ENCODE measurements around the gene PTPRN2.
"Not testable (repeated sequence)": the region's sequence is repeated elsewhere in the genome, so short reads cannot be mapped to it uniquely, and the experiment has no call there.

Gene PTPRN2

DNA sequence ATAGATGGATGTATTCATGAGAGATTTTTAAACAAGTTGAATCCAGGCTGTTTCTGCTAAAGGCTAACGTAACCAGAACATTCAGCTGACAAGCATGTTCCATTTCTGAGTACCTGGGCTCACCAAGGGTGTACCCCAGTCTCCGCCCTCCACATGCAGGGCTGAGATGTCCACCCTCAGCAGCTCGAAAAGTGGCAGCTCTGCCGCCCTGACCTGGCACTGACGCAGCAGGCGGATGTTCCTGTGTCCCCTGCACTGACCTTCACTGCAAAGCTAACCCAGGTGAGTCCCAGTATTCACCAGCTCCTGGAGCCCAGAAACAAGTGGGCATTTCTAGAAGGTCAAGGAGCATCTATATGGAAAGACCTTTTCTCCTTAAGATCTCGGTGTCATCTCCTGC lies 437.4 kb downstream of the PTPRN2 start:
- no peaks in the 10 kb centered on the region for H3K4me1 ChIP-seq (ENCODE audit: insufficient read depth, low read length)
- H3K36me3 ChIP-seq (ENCODE audit: insufficient read depth, low read length): no peaks in the 10 kb centered on the region; the same call in 1 of the 2 replicates
- H3K9ac ChIP-seq (ENCODE audit: low read depth, low read length): no peak overlapping the region
- peaks cover 9% of the 10 kb centered on the region for H3K9me3 ChIP-seq (ENCODE audit: control insufficient read depth, insufficient read depth, low read length)

DNA sequence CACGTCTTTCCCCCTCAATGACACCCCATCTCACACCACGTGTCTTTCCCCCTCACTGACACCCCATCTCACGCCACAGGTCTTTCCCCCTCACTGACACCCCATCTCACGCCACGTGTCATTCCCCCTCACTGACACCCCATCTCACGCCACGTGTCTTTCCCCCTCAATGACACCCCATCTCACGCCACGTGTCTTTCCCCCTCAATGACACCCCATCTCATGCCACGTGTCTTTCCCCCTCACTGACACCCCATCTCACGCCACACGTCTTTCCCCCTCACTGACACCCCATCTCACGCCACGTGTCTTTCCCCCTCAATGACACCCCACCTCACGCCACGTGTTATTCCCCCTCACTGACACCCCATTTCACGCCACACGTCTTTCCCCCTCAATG lies 440.2 kb downstream of the PTPRN2 start:
- H3K9ac ChIP-seq (ENCODE audit: low read depth, low read length): not testable (repeated sequence)

DNA sequence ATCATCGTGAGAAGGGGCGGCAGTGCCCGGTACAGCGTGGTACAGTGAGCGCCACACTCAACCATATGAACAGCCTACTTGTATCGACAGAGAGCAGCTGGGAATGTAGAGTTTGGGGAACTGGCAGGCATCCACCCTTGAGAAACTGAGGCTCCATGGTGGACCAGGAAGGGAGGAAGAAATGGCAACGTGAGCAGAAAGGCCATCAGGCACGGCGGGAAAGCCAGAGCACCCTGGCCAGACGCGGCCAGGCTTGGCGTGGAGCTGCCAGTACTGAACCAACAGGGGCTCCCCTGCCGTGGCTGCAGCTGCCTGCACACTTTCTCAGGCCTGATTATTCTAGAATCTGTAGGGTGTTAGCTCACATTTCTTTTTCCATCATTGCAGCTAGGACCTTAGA lies 442.3 kb downstream of the PTPRN2 start:
- Histone ChIP-seq H3K36me3 (ENCODE audit: insufficient read depth, low read length) (no peaks in the 10 kb centered on the region; the same call in 1 of the 2 replicates), H3K9me3 (ENCODE audit: control insufficient read depth, insufficient read depth, low read length) (peaks cover 9% of the 10 kb centered on the region), H3K4me1 (ENCODE audit: insufficient read depth, low read length) (no peaks in the 10 kb centered on the region), H3K9ac (ENCODE audit: low read depth, low read length) (no peak overlapping the region)

More for the DNA sequence above, 440.2 kb downstream of the PTPRN2 start:
- not testable (repeated sequence) for H3K36me3 ChIP-seq (ENCODE audit: insufficient read depth, low read length); H3K9me3 ChIP-seq (ENCODE audit: control insufficient read depth, insufficient read depth, low read length); H3K4me1 ChIP-seq (ENCODE audit: insufficient read depth, low read length)

DNA sequence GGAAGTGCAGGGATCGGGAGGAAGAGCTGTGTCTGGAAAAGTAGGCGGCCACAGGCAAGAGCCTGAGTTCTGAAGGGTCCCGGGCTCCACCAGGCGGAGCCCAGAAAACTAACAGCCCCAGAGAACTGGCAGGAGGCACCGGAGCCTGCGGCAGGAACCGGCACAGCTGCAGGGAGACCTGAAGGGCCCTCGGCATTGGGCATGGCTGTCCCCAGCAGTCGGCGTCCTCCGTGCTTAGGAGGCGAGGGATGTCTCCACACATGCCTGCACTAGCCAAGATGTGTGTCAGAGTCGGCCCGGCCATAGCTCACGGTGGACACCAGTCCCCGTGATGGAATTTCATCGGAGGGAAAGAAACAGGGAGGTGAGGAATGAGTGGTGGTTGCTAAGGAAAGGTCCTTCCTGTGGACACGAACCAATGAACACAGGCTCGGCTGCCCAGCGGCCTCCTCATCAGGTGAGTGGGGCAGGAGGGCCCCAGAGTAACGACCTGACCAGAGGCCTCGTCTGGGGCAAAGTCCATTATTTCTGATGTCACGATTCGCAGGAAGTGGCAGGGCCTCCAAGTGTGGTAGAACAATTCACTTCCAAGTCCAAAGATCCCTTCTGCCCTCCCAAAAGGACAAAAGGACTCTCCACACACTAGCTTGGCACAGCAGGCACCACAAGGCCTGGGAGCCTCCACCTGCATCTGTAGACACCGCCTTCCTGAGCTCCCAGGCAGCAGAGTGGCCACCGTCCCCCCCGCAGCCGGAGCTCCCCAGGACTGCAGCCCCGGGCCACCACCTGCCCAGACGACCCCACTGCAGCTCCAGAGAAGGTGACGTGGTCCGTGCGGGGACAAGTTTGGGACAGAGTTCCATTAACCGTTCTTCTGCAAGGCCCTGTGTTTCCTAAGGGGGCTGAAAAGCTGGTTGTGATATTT lies 444.2 kb downstream of the PTPRN2 start:
- no peaks in the 10 kb centered on the region; the same call in 1 of the 2 replicates for H3K36me3 ChIP-seq (ENCODE audit: insufficient read depth, low read length)
- peaks cover 6% of the 10 kb centered on the region for H3K9me3 ChIP-seq (ENCODE audit: control insufficient read depth, insufficient read depth, low read length)
- H3K9ac ChIP-seq (ENCODE audit: low read depth, low read length): no peak overlapping the region
- H3K4me1 ChIP-seq (ENCODE audit: insufficient read depth, low read length): no peaks in the 10 kb centered on the region

GRCh38 chr7:158142657-158143056 lies 445.0 kb downstream of the PTPRN2 start:
- peaks cover 5% of the 10 kb centered on the region for H3K9me3 ChIP-seq (ENCODE audit: control insufficient read depth, insufficient read depth, low read length)
- H3K36me3 ChIP-seq (ENCODE audit: insufficient read depth, low read length): no peaks in the 10 kb centered on the region; the same call in 1 of the 2 replicates
- H3K4me1 ChIP-seq (ENCODE audit: insufficient read depth, low read length): no peaks in the 10 kb centered on the region
- H3K9ac ChIP-seq (ENCODE audit: low read depth, low read length): no peak overlapping the region

DNA sequence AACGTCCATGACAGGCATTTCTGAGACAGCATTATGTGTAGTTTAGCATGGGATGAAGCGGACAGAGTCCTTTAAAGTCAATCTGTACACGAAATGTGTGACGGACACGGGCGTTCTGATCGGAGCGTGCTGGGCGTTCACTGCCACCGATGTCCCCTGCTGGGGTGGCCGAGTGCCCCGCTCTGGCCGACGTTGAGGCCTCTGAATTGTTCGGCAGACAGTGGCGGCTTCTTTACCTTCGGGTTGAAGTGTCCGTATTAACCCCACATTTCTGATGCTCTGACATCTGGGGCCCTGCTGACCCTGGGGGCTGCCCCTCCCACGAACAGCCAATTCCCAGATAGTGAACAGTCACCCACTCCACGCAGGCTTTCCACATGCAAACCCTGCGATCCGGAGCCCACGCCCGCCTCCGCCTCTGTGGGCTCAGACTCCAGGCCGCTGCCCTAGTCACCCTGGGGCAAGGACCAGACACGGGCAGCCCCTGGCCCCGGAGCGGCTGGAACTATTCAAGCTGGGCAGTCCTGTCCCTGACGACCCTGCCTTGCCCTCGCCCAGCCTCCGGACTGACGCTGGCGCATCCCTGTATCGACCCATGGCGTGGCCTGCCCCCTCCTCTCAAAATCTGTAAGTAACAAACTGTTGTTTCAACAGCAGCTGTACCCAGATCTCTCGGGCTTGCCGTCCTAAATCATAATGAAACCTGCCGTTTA lies 445.7 kb downstream of the PTPRN2 start:
- Histone ChIP-seq H3K9me3 (ENCODE audit: control insufficient read depth, insufficient read depth, low read length) (no peaks in the 10 kb centered on the region), H3K36me3 (ENCODE audit: insufficient read depth, low read length) (no peaks in the 10 kb centered on the region; the same call in 1 of the 2 replicates), H3K4me1 (ENCODE audit: insufficient read depth, low read length) (no peaks in the 10 kb centered on the region), H3K9ac (ENCODE audit: low read depth, low read length) (no peak overlapping the region)

DNA sequence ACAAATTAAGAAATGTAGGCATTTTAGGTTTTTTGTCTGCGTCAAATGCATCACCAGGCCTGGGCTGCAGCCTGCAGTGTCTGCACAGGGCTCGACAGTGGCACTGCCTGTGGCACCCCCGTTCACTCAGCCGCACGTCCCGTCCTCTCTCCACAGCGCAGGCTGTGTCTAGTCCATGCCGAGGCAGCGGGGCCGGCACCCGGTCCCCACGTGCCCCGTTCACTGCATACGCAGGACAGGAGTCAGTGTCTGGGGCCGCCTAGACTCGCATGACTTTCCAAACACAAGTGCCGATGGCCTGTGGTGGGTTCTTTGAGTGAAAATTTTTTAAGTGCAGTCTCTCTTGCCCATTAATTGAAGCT lies 446.4 kb downstream of the PTPRN2 start:
- Histone ChIP-seq H3K9ac (ENCODE audit: low read depth, low read length) (no peak overlapping the region), H3K4me1 (ENCODE audit: insufficient read depth, low read length) (no peaks in the 10 kb centered on the region), H3K36me3 (ENCODE audit: insufficient read depth, low read length) (no peaks in the 10 kb centered on the region; the same call in 1 of the 2 replicates), H3K9me3 (ENCODE audit: control insufficient read depth, insufficient read depth, low read length) (no peaks in the 10 kb centered on the region)

DNA sequence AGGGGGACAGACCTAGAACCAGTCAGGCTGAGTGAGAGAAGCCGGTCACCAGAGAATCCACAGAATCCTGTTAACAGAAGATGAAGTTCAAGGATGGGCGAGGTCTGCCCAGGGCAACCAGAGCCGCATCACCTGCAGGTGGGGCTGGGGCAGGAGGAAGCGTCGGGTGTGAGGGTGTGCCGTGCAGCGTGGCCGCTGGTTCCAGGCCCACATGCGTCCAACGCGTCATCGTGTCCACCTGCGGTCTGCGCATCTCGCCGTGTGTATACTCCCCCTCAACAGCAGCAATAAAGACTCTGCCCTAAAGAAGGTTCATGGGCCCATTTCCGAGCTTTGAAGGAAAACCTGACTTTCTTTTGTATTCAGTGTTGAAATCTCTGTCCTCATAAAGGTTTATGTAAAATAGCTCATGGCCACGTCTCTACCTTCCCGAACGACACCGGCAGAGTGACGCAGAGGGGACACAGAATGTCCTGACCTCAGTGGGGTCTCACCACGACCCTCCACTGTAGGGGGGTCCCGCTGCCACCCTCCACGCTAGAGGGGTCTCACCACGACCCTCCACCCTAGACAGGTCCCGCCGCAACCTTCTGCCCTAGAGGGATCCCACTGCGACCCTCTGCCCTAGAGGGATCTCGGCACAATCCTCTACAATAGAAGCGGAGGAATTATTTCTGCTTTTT lies 446.9 kb downstream of the PTPRN2 start:
- Histone ChIP-seq H3K9ac (ENCODE audit: low read depth, low read length) (no peak overlapping the region), H3K4me1 (ENCODE audit: insufficient read depth, low read length) (no peaks in the 10 kb centered on the region), H3K36me3 (ENCODE audit: insufficient read depth, low read length) (no peaks in the 10 kb centered on the region), H3K9me3 (ENCODE audit: control insufficient read depth, insufficient read depth, low read length) (no peaks in the 10 kb centered on the region)

- Histone ChIP-seq H3K9me3 (ENCODE audit: control insufficient read depth, insufficient read depth, low read length) (no peaks in the 10 kb centered on the region), H3K36me3 (ENCODE audit: insufficient read depth, low read length) (no peaks in the 10 kb centered on the region), H3K4me1 (ENCODE audit: insufficient read depth, low read length) (no peaks in the 10 kb centered on the region), H3K9ac (ENCODE audit: low read depth, low read length) (no peak overlapping the region)
Observed at GRCh38 chr7:158139499-158139898, 448.1 kb downstream of the PTPRN2 start.

DNA sequence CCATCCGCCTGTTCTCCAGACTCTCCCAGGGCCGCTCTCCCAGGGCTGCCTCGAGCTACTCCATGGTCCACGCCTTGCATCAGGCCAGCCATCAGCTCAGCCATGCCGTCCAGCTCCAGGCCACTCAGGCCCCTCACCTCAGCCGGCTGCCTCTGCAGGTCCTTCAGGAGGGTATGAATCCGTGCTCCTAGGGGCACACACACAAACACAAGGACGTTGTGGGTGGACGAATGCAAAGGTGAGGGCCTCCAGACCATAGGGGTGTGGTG lies 449.4 kb downstream of the PTPRN2 start:
- H3K36me3 ChIP-seq (ENCODE audit: insufficient read depth, low read length): no peaks in the 10 kb centered on the region
- no peaks in the 10 kb centered on the region for H3K4me1 ChIP-seq (ENCODE audit: insufficient read depth, low read length)
- H3K9ac ChIP-seq (ENCODE audit: low read depth, low read length): no peak overlapping the region
- H3K9me3 ChIP-seq (ENCODE audit: control insufficient read depth, insufficient read depth, low read length): no peaks in the 10 kb centered on the region

GRCh38 chr7:158137516-158138328 lies 449.9 kb downstream of the PTPRN2 start:
- Histone ChIP-seq H3K36me3 (ENCODE audit: insufficient read depth, low read length) (no peaks in the 10 kb centered on the region), H3K9ac (ENCODE audit: low read depth, low read length) (no peak overlapping the region), H3K4me1 (ENCODE audit: insufficient read depth, low read length) (no peaks in the 10 kb centered on the region), H3K9me3 (ENCODE audit: control insufficient read depth, insufficient read depth, low read length) (no peaks in the 10 kb centered on the region)

DNA sequence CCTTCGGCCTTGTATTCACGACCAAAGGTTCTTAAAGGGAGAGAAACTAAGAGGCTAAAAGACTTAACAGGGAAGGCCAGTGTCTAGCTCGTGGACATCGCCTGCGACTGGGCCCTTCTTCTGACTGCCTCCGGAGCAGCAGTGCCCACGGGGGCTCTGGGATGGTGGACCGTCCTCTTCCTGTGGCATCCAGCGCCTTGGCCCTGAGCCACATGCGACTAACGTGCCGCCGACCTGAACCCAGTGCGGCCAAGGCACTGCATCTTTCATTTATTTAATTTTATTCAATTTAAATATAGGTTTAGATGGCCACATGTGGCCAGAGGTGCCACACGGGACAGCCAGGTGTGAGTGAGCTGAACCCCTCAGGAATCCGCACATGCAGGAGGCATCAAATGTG lies 451.7 kb downstream of the PTPRN2 start:
- H3K9me3 ChIP-seq (ENCODE audit: control insufficient read depth, insufficient read depth, low read length): no peaks in the 10 kb centered on the region
- no peaks in the 10 kb centered on the region for H3K36me3 ChIP-seq (ENCODE audit: insufficient read depth, low read length)
- H3K9ac ChIP-seq (ENCODE audit: low read depth, low read length): no peak overlapping the region
- H3K4me1 ChIP-seq (ENCODE audit: insufficient read depth, low read length): no peaks in the 10 kb centered on the region

- no peaks in the 10 kb centered on the region for H3K9me3 ChIP-seq (ENCODE audit: control insufficient read depth, insufficient read depth, low read length)
- H3K4me1 ChIP-seq (ENCODE audit: insufficient read depth, low read length): no peaks in the 10 kb centered on the region
- no peak overlapping the region for H3K9ac ChIP-seq (ENCODE audit: low read depth, low read length)
- no peaks in the 10 kb centered on the region for H3K36me3 ChIP-seq (ENCODE audit: insufficient read depth, low read length)
Observed at GRCh38 chr7:158134824-158135223, 452.8 kb downstream of the PTPRN2 start.

Measured in ES-I3 (cell line).